ENCODE results near the gene MPPED1.

MPPED1 gene

GRCh38 chr22:43481568-43482317, 69.9 kb downstream of the MPPED1 start:
- Histone ChIP-seq H3K4me1 (no peaks in the 10 kb centered on the region), H3K9me3 (no peaks in the 10 kb centered on the region), H3K27me3 (peaks cover 0 to 34% of the 10 kb centered on the region in 2 donors), H3K4me3 (no peak overlapping the region), H3K27ac (no peak overlapping the region), H3K36me3 (no peaks in the 10 kb centered on the region)
- intact Hi-C loops (cut with DNase I; ENCODE audit: low total_unique reads): no loop called here
- TF ChIP-seq CTCF (IDR thresholded peaks at IDR 0.05): no peak
- no peak for DNase-seq

- Histone ChIP-seq H3K36me3 (no peaks in the 10 kb centered on the region), H3K9me3 (no peaks in the 10 kb centered on the region), H3K27me3 (peaks cover 0 to 37% of the 10 kb centered on the region in 2 donors), H3K4me3 (no peak overlapping the region), H3K27ac (no peak overlapping the region), H3K4me1 (no peaks in the 10 kb centered on the region)
- DNase-seq: no peak
- intact Hi-C loops (cut with DNase I; ENCODE audit: low total_unique reads): no loop called here
- no peak for TF ChIP-seq CTCF (IDR thresholded peaks at IDR 0.05)
These were observed 70.5 kb downstream of the MPPED1 start for GRCh38 chr22:43482318-43482625.

GRCh38 chr22:43483266-43483665, 71.5 kb downstream of the MPPED1 start:
- intact Hi-C loops (cut with DNase I; ENCODE audit: low total_unique reads): no loop called here
- Histone ChIP-seq H3K9me3 (no peaks in the 10 kb centered on the region), H3K4me1 (no peaks in the 10 kb centered on the region), H3K36me3 (no peaks in the 10 kb centered on the region), H3K4me3 (no peak overlapping the region), H3K27ac (no peak overlapping the region), H3K27me3 (peaks cover 0 to 44% of the 10 kb centered on the region in 2 donors)
- no peak for TF ChIP-seq CTCF (IDR thresholded peaks at IDR 0.05)
- DNase-seq: no peak

- peaks cover 0 to 42% of the 10 kb centered on the region in 2 donors for H3K27me3 ChIP-seq
- no peaks in the 10 kb centered on the region for H3K4me1 ChIP-seq
- no peak overlapping the region for H3K4me3 ChIP-seq
- TF ChIP-seq CTCF (IDR thresholded peaks at IDR 0.05): no peak
- intact Hi-C loops (cut with DNase I; ENCODE audit: low total_unique reads): no loop called here
- no peak overlapping the region for H3K27ac ChIP-seq
- H3K36me3 ChIP-seq: no peaks in the 10 kb centered on the region
- DNase-seq: no peak
- H3K9me3 ChIP-seq: no peaks in the 10 kb centered on the region
These were observed 71.9 kb downstream of the MPPED1 start for GRCh38 chr22:43483669-43484068.

GRCh38 chr22:43484227-43484626, 72.4 kb downstream of the MPPED1 start:
- no peaks in the 10 kb centered on the region for H3K4me1 ChIP-seq
- no peaks in the 10 kb centered on the region for H3K36me3 ChIP-seq
- no peaks in the 10 kb centered on the region for H3K9me3 ChIP-seq
- peaks cover 0 to 42% of the 10 kb centered on the region in 2 donors for H3K27me3 ChIP-seq
- no peak for TF ChIP-seq CTCF (IDR thresholded peaks at IDR 0.05)
- H3K4me3 ChIP-seq: no peak overlapping the region
- no peak for DNase-seq
- intact Hi-C loops (cut with DNase I; ENCODE audit: low total_unique reads): no loop called here
- H3K27ac ChIP-seq: no peak overlapping the region
